Panc1 (cell line): ENCODE data around the gene MTLN. TPM values are rescaled to one million over a fixed set of nuclear protein-coding genes. Genes with fewer than 3 reads are reported as not detected.
A peak's percentile ranks its signal among the peaks of the same experiment; 100 is the strongest.

ENCODE experiments used
- ATAC-seq: fragments of 200-7000 bp; cut with Tn5 transposase; 2 replicates; pipeline ENCODE4 v1.9.1; 2020; ENCODE audit warnings: mild to moderate bottlenecking, moderate library complexity
- BruUV-seq: library from RNA; stranded (reverse); fragments of 400-500 nt; replicated peaks from 2 replicates; lab custom pipeline; 2021; lab: Mats Ljungman, UMichigan
- CTCF ChIA-PET: fragments of 300-600 bp; sonication (Branson Sonifier 250); formaldehyde crosslinking; loops from one replicate; lab custom pipeline; 2022; ENCODE audit warnings: antibody characterized with exemption; lab: Charles Lee
- POLR2A ChIA-PET: fragments of 300-600 bp; sonication (Branson Sonifier 250); formaldehyde crosslinking; loops from one replicate; lab custom pipeline; 2022; ENCODE audit warnings: antibody characterized with exemption; lab: Charles Lee
- DNase-seq: peaks from one replicate; pipeline ENCODE4 v3.0.0-alpha.2; 2010; ENCODE audit warnings: low read depth, low spot score
- H3K27ac ChIP-seq: 2 replicates; pipeline ENCODE4 v1.5.1; 2011; ENCODE audit warnings: mild to moderate bottlenecking, low read length, inconsistent platforms
- H3K27me3 ChIP-seq: fragments of 200-500 bp; sonication (Bioruptor generic); 2 replicates; pipeline ENCODE4 v1.6.0; 2014; ENCODE audit warnings: low read length, inconsistent platforms; ENCODE audit not compliant: control insufficient read depth, insufficient read depth
- H3K36me3 ChIP-seq: fragments of 200-500 bp; sonication (Bioruptor generic); 2 replicates; pipeline ENCODE4 v1.5.1; 2014; ENCODE audit warnings: inconsistent platforms, mild to moderate bottlenecking, low read length, moderate library complexity; ENCODE audit not compliant: control insufficient read depth, insufficient read depth
- H3K4me1 ChIP-seq: 2 replicates; pipeline ENCODE4 v1.5.1; 2011; ENCODE audit warnings: inconsistent platforms, mild to moderate bottlenecking, low read length, moderate library complexity; ENCODE audit not compliant: control insufficient read depth, insufficient read depth
- H3K4me3 ChIP-seq, 2 experiments: 2 replicates each; pipeline ENCODE4 v1.5.1; 2011 to 2012; ENCODE audit warnings: low read depth in 2 of 2, low read length in 2 of 2, mild to moderate bottlenecking in 2 of 2, inconsistent platforms in 1 of 2, moderate library complexity in 1 of 2
- H3K9me3 ChIP-seq: fragments of 200-500 bp; sonication (Bioruptor generic); 2 replicates; pipeline ENCODE4 v1.5.1; 2014; ENCODE audit warnings: low read depth, mild to moderate bottlenecking, inconsistent platforms, low read length, moderate library complexity; ENCODE audit not compliant: control insufficient read depth, insufficient read depth
- CTCF ChIP-seq: fragments of 450-650 bp; IDR thresholded peaks from 2 replicates; pipeline ENCODE4 v1.5.1; 2017; ENCODE audit warnings: mild to moderate bottlenecking
- POLR2AphosphoS5 ChIP-seq: IDR thresholded peaks from 2 replicates; pipeline ENCODE4 v1.6.1; 2012; ENCODE audit warnings: mild to moderate bottlenecking, low read depth, low read length, moderate library complexity
- REST ChIP-seq, 2 experiments: IDR thresholded peaks; 2 replicates each; pipeline ENCODE4 v1.6.1; 2011 to 2012; ENCODE audit warnings: low read depth in 2 of 2, control low read depth in 1 of 2, low read length in 1 of 2, mild to moderate bottlenecking in 1 of 2, moderate library complexity in 1 of 2; ENCODE audit not compliant: insufficient read depth in 1 of 2
- SIN3A ChIP-seq: IDR thresholded peaks from 2 replicates; pipeline ENCODE4 v1.6.1; 2012; ENCODE audit warnings: low read depth, mild to moderate bottlenecking, low read length, moderate library complexity, borderline replicate concordance; ENCODE audit not compliant: insufficient read depth
- TCF7L2 ChIP-seq: IDR thresholded peaks from 2 replicates; pipeline ENCODE4 v1.6.1; 2011; ENCODE audit warnings: mild to moderate bottlenecking, low read depth, low read length, inconsistent platforms
- in situ Hi-C: cut with HindIII; loops from 2 replicates; pipeline ENCODE4 v1.10.0; 2016; ENCODE audit warnings: low sequenced_read_pairs, low pct_unique_long_range_greater_than_20kb
- intact Hi-C: fragments of 100-400 bp; cut with micrococcal nuclease; formaldehyde crosslinking; loops from one replicate; pipeline ENCODE4 v1.10.0; 2022; ENCODE audit not compliant: unreplicated experiment
- total RNA-seq: library from RNA; stranded (reverse); gene quantifications from one replicate; pipeline ENCODE4 v1.2.1, GENCODE V29; 2021; ENCODE audit not compliant: unreplicated experiment

Gene MTLN
- total RNA-seq, 1 experiment from 2014 or later, result 84.3 TPM

- in situ Hi-C loops (no loop called here), intact Hi-C loops (no loop called here)
- H3K27me3 ChIP-seq, result no peaks in the 10 kb centered on the region
- DNase-seq, result no peak
- no peaks in the 10 kb centered on the region for H3K9me3 ChIP-seq
- no TSS peak for BruUV-seq
- POLR2A ChIA-PET, result no interaction called here
- CTCF ChIA-PET, result no interaction called here
- no peaks in the 10 kb centered on the region for H3K36me3 ChIP-seq
- no peak overlapping the region for H3K4me3 ChIP-seq
- ATAC-seq, result peak; percentile 79; the same call in 1 of the 2 replicates
- H3K4me1 ChIP-seq, result no peaks in the 10 kb centered on the region; the same call in 1 of the 2 replicates
- TF ChIP-seq SIN3A (no peak), REST (IDR thresholded peaks at IDR 0.05; ENCODE audit: insufficient read depth in 1 of 2, low read depth in 2 of 2, low read length in 1 of 2) (no peak), POLR2AphosphoS5 (no peak), CTCF (no peak), TCF7L2 (no peak)
- no peak overlapping the region for H3K27ac ChIP-seq
Measured at GRCh38 chr2:110173523-110173922, 38.8 kb downstream of the MTLN start.

GRCh38 chr2:110172506-110172905 is 39.8 kb downstream of the MTLN start:
- Histone ChIP-seq H3K27ac (no peak overlapping the region), H3K4me3 (no peak overlapping the region), H3K9me3 (no peaks in the 10 kb centered on the region), H3K4me1 (no peaks in the 10 kb centered on the region; the same call in 1 of the 2 replicates), H3K27me3 (no peaks in the 10 kb centered on the region), H3K36me3 (no peaks in the 10 kb centered on the region)
- DNase-seq (no peak), ATAC-seq (no peak)
- CTCF ChIA-PET, result no interaction called here
- intact Hi-C loops, result no loop called here
- TF ChIP-seq TCF7L2 (no peak), POLR2AphosphoS5 (no peak), SIN3A (no peak), CTCF (no peak), REST (IDR thresholded peaks at IDR 0.05; ENCODE audit: insufficient read depth in 1 of 2, low read depth in 2 of 2, low read length in 1 of 2) (no peak)
- POLR2A ChIA-PET, result no interaction called here
- no TSS peak for BruUV-seq
- in situ Hi-C loops, result no loop called here
